GM19240 (cell line): ENCODE measurements around the gene N4BP2L1.

ENCODE experiments used
- DNase-seq: peaks from one replicate; pipeline ENCODE4 v3.0.0; 2011; ENCODE audit warnings: low spot score; ENCODE audit not compliant: insufficient read length

N4BP2L1 gene

GRCh38 chr13:32427852-32428580 is at the start of gene N4BP2L1:
N4BP2L1 (minus strand) TSS chr13:32428130; CDS start chr13:32428082, 48 bp downstream.
- peak; percentile 60 for DNase-seq

GRCh38 chr13:32476892-32477291 is 49.0 kb upstream of the N4BP2L1 start:
- DNase-seq, result no peak

GRCh38 chr13:32476021-32476731 is 48.2 kb upstream of the N4BP2L1 start:
- no peak for DNase-seq

- DNase-seq, result no peak
Measured at GRCh38 chr13:32474999-32475792, 47.3 kb upstream of the N4BP2L1 start.

GRCh38 chr13:32473650-32474049 is 45.7 kb upstream of the N4BP2L1 start:
- DNase-seq, result no peak

- DNase-seq, result no peak
Measured at GRCh38 chr13:32472194-32472621, 44.3 kb upstream of the N4BP2L1 start.

- DNase-seq, result no peak
Measured at GRCh38 chr13:32471187-32471922, 43.4 kb upstream of the N4BP2L1 start.

GRCh38 chr13:32468502-32469142 is 40.7 kb upstream of the N4BP2L1 start:
- no peak for DNase-seq

- no peak for DNase-seq
Measured at GRCh38 chr13:32456591-32456990, 28.7 kb upstream of the N4BP2L1 start.

GRCh38 chr13:32455594-32455903 is 27.6 kb upstream of the N4BP2L1 start:
- no peak for DNase-seq

- no peak for DNase-seq
Measured at GRCh38 chr13:32454886-32455593, 27.1 kb upstream of the N4BP2L1 start.

- no peak for DNase-seq
Measured at GRCh38 chr13:32453981-32454380, 26.1 kb upstream of the N4BP2L1 start.

GRCh38 chr13:32448972-32449371 is 21.0 kb upstream of the N4BP2L1 start:
- no peak for DNase-seq

GRCh38 chr13:32447894-32448623 is 20.1 kb upstream of the N4BP2L1 start:
- no peak for DNase-seq

GRCh38 chr13:32446773-32447465 is 19.0 kb upstream of the N4BP2L1 start:
- no peak for DNase-seq

- DNase-seq, result no peak
Measured at GRCh38 chr13:32446220-32446619, 18.3 kb upstream of the N4BP2L1 start.

GRCh38 chr13:32445461-32445860 is 17.5 kb upstream of the N4BP2L1 start:
- no peak for DNase-seq

- no peak for DNase-seq
Measured at GRCh38 chr13:32443111-32443510, 15.2 kb upstream of the N4BP2L1 start.

GRCh38 chr13:32438871-32439270 is 10.9 kb upstream of the N4BP2L1 start:
- no peak for DNase-seq
